K562 (cell line): ENCODE data around the gene AGAP3. TPM values are rescaled to one million over a fixed set of nuclear protein-coding genes. Genes with fewer than 3 reads are reported as not detected.

Experiments used
- ATAC-seq: fragments of 200-7000 bp; cut with Tn5 transposase; 3 replicates; pipeline ENCODE4 v1.9.1; 2020; ENCODE audit warnings: moderate library complexity
- BruUV-seq: library from RNA; stranded (reverse); fragments of 400-500 nt; replicated peaks from 2 replicates; lab custom pipeline; 2021; lab: Mats Ljungman, UMichigan
- CTCF ChIA-PET: fragments of 300-600 bp; formaldehyde crosslinking; extraction: SDS; loops from one replicate; lab custom pipeline; 2021; ENCODE audit warnings: low intra/inter-chr PET ratio; lab: Yijun Ruan, JAX
- POLR2A ChIA-PET: fragments of 300-600, 350-650 bp; sonication (Branson Sonifier 250); formaldehyde crosslinking; extraction: SDS; loops from one replicate; lab custom pipeline; 2021; ENCODE audit warnings: antibody characterized with exemption, inconsistent platforms; lab: Yijun Ruan, JAX
- DNase-seq, 4 experiments: peaks; one replicate each; pipeline versions ENCODE4 v3.0.0 to v3.0.0-alpha.2; 2011 to 2018; ENCODE audit warnings: low spot score in 3 of 4, mixed read lengths in 3 of 4; ENCODE audit errors: extremely low read depth in 1 of 4
- FAIRE-seq: peaks from 2 replicates; lab custom pipeline; 2011; peaks lifted over from hg19 to GRCh38; lab: Jason Lieb, UNC
- H2AFZ ChIP-seq: 2 replicates; pipeline ENCODE4 v1.6.0; 2011; ENCODE audit warnings: low read depth, low read length, control low read depth, inconsistent platforms
- H3K27ac ChIP-seq: fragments of 200-600 bp; 3 replicates; pipeline ENCODE4 v1.8.0; 2011; ENCODE audit warnings: low read depth, mild to moderate bottlenecking, control low read depth, inconsistent platforms, low read length, moderate library complexity, mixed read lengths; ENCODE audit errors: extremely low read depth
- H3K27me3 ChIP-seq, 2 experiments: fragments of 300-600 bp in 1 of 2; 2 replicates in 1 of 2; 3 replicates in 1 of 2; pipeline versions ENCODE4 v1.6.0 to v1.8.0; 2011; ENCODE audit warnings: inconsistent platforms in 2 of 2, low read length in 2 of 2, mild to moderate bottlenecking in 1 of 2, mixed read lengths in 1 of 2, moderate library complexity in 1 of 2; ENCODE audit not compliant: control insufficient read depth in 2 of 2, insufficient read depth in 2 of 2
- H3K36me3 ChIP-seq: fragments of 300-600 bp; 3 replicates; pipeline ENCODE4 v1.8.0; 2011; ENCODE audit warnings: mild to moderate bottlenecking, low read length, inconsistent platforms; ENCODE audit not compliant: control insufficient read depth, insufficient read depth
- H3K4me1 ChIP-seq, 2 experiments: fragments of 200-600 bp in 1 of 2; replicated peaks in 1 of 2; 2 replicates in 1 of 2; 3 replicates in 1 of 2; pipeline versions ENCODE4 v1.5.1 to v1.8.0; 2011; ENCODE audit warnings: inconsistent platforms in 2 of 2, low read length in 2 of 2, mild to moderate bottlenecking in 1 of 2, mixed read lengths in 1 of 2, moderate library complexity in 1 of 2; ENCODE audit not compliant: control insufficient read depth in 2 of 2, insufficient read depth in 2 of 2
- H3K4me2 ChIP-seq: 2 replicates; pipeline ENCODE4 v1.6.1; 2011; ENCODE audit warnings: low read length, control low read depth, inconsistent platforms, mixed read lengths; ENCODE audit not compliant: insufficient read depth
- H3K4me3 ChIP-seq: fragments of 200-600 bp; sonication (generic), shearing (Covaris generic); 2 replicates; pipeline ENCODE4 v1.5.1; 2016; ENCODE audit warnings: control low read depth, inconsistent platforms
- H3K79me2 ChIP-seq: fragments of 200-600 bp; 3 replicates; pipeline ENCODE4 v1.8.0; 2011; ENCODE audit warnings: low read length, inconsistent platforms; ENCODE audit not compliant: control insufficient read depth, insufficient read depth
- H3K9ac ChIP-seq, 2 experiments: 2 replicates each; pipeline versions ENCODE4 v1.6.0 to v1.6.1; 2011; ENCODE audit warnings: low read depth in 2 of 2, low read length in 2 of 2, control low read depth in 1 of 2, inconsistent platforms in 1 of 2, mild to moderate bottlenecking in 1 of 2, mixed read lengths in 1 of 2; ENCODE audit not compliant: insufficient read depth in 1 of 2
- H3K9me1 ChIP-seq: one replicate; pipeline ENCODE4 v1.6.0; 2011; ENCODE audit warnings: inconsistent platforms, mild to moderate bottlenecking, low read length, moderate library complexity; ENCODE audit not compliant: control insufficient read depth, insufficient read depth
- H3K9me3 ChIP-seq: replicated peaks from 2 replicates; pipeline ENCODE4 v1.5.1; 2011; ENCODE audit warnings: low read depth, low read length, inconsistent platforms; ENCODE audit not compliant: control insufficient read depth, insufficient read depth
- H4K20me1 ChIP-seq: replicated peaks from 2 replicates; pipeline ENCODE4 v1.6.1; 2011; ENCODE audit warnings: low read length, inconsistent platforms, mixed read lengths; ENCODE audit not compliant: control insufficient read depth, insufficient read depth
- CGGBP1 ChIP-seq: fragments of 250-450 bp; sonication (Bioruptor Pico); IDR thresholded peaks from 2 replicates; pipeline ENCODE4 v1.9.0; 2021; ENCODE audit warnings: mild to moderate bottlenecking
- CXXC5 ChIP-seq: fragments of 250-450 bp; sonication (Bioruptor Pico); IDR thresholded peaks from 2 replicates; pipeline ENCODE4 v1.8.0; 2022; ENCODE audit warnings: inconsistent platforms, mild to moderate bottlenecking, moderate library complexity
- E2F6 ChIP-seq, 2 experiments: IDR thresholded peaks; 2 replicates each; pipeline ENCODE4 v1.6.1; 2011; ENCODE audit warnings: borderline replicate concordance in 1 of 2, control low read depth in 1 of 2, low read depth in 1 of 2, low read length in 1 of 2, mild to moderate bottlenecking in 1 of 2, mixed read lengths in 1 of 2, moderate library complexity in 1 of 2; ENCODE audit not compliant: insufficient read depth in 1 of 2, insufficient read length in 1 of 2, poor library complexity in 1 of 2, severe bottlenecking in 1 of 2; ENCODE audit errors: extremely low read depth in 1 of 2
- HMG20B ChIP-seq: fragments of 250-450 bp; sonication (Bioruptor Pico); IDR thresholded peaks from 2 replicates; pipeline ENCODE4 v1.5.0; 2021; ENCODE audit warnings: mild to moderate bottlenecking
- JUND ChIP-seq, 2 experiments: IDR thresholded peaks; 2 replicates in 1 of 2; 3 replicates in 1 of 2; pipeline ENCODE4 v1.6.1; 2011; ENCODE audit warnings: borderline replicate concordance in 2 of 2, low read depth in 2 of 2, low read length in 2 of 2, improper control_type of control experiment in 1 of 2, missing biosample characterization in 1 of 2, missing genetic modification characterization in 1 of 2, missing genetic modification reagents in 1 of 2
- KHSRP ChIP-seq: fragments of 450-650 bp; IDR thresholded peaks from 2 replicates; pipeline ENCODE4 v1.6.1; 2017
- MTA2 ChIP-seq: fragments of 450-650 bp; IDR thresholded peaks from 2 replicates; pipeline ENCODE4 v1.6.1; 2016; ENCODE audit warnings: low read depth
- MYBL2 ChIP-seq, 2 experiments: fragments of 450-650 bp in 1 of 2; sonication (generic) in 1 of 2; formaldehyde crosslinking in 1 of 2; IDR thresholded peaks; 2 replicates each; pipeline versions ENCODE4 v1.6.1 to v1.8.1; 2017 to 2022; ENCODE audit warnings: borderline replicate concordance in 1 of 2, inconsistent platforms in 1 of 2, low read depth in 1 of 2, mild to moderate bottlenecking in 1 of 2, missing genetic modification reagents in 1 of 2, moderate library complexity in 1 of 2
- POLR2AphosphoS5 ChIP-seq: IDR thresholded peaks from 2 replicates; pipeline ENCODE4 v1.6.1; 2011; ENCODE audit warnings: mild to moderate bottlenecking, low read depth, low read length, moderate library complexity; ENCODE audit not compliant: control insufficient read depth, insufficient read depth
- SREBF1 ChIP-seq: fragments of 150-350 bp; IDR thresholded peaks from 2 replicates; pipeline ENCODE4 v1.6.1; 2014; ENCODE audit warnings: antibody characterized with exemption, low read depth, low read length, borderline replicate concordance
- ZNF347 ChIP-seq: fragments of 450-650 bp; formaldehyde crosslinking; IDR thresholded peaks from 2 replicates; pipeline ENCODE4 v1.4.0; 2020; ENCODE audit warnings: low read depth, mild to moderate bottlenecking, moderate library complexity
- ZNF436 ChIP-seq: fragments of 250-450, 450-650 bp; sonication (Bioruptor Pico); formaldehyde crosslinking; IDR thresholded peaks from 2 replicates; pipeline ENCODE4 v1.7.0; 2020; ENCODE audit warnings: mild to moderate bottlenecking
- ZNF518B ChIP-seq: fragments of 250-450 bp; sonication (Bioruptor Pico); IDR thresholded peaks from 2 replicates; pipeline ENCODE4 v1.5.0; 2021; ENCODE audit warnings: mild to moderate bottlenecking, moderate library complexity
- ZSCAN32 ChIP-seq: fragments of 450-650 bp; formaldehyde crosslinking; IDR thresholded peaks from 2 replicates; pipeline ENCODE4 v1.4.0; 2020; ENCODE audit warnings: mild to moderate bottlenecking, moderate library complexity
- WGBS: fragments of 100-300 bp; shearing (Covaris generic); methylation state at CpG from one replicate; pipeline ENCODE4 v1.1.6; 2016; ENCODE audit warnings: low coverage, mixed read lengths; ENCODE audit not compliant: insufficient coverage; ENCODE audit errors: missing lambda C conversion rate; 5-methylcytosine and 5-hydroxymethylcytosine counted together
- in situ Hi-C: fragments of 300-500 bp; cut with MboI; formaldehyde crosslinking; loops from 4 replicates; pipeline ENCODE4 v1.15.0; 2018; ENCODE audit warnings: inconsistent platforms, mixed read lengths
- intact Hi-C: fragments of 100-400 bp; cut with micrococcal nuclease; formaldehyde crosslinking; loops from 2 replicates; pipeline ENCODE4 v1.14.2; 2022
- polyA plus RNA-seq, 8 experiments: library from polyadenylated mRNA; depleted of rRNA in 4 of 8; stranded (reverse) in 5 of 8; unstranded in 3 of 8; fragments of >200 nt; fragmentation: Nextera tagmentation in 2 of 8; fragmentation: Illumina TruSeq in 1 of 8; extraction: Ambion mirVana in 2 of 8; extraction: Trizol in 1 of 8; gene quantifications; 2 replicates each; pipeline versions ENCODE4 v1.2.1 to v1.2.3, GENCODE V29; 2011 to 2014; ENCODE audit warnings: inconsistent platforms in 1 of 8, missing spikeins in 1 of 8
- total RNA-seq, 7 experiments: library from RNA; depleted of rRNA in 6 of 7; stranded (reverse); fragments of >200 nt in 6 of 7; fragmentation: Illumina TruSeq in 2 of 7; extraction: Trizol in 2 of 7; gene quantifications; 2 replicates each; pipeline versions ENCODE4 v1.2.1 to v1.2.3, GENCODE V29; 2011 to 2021; ENCODE audit warnings: low replicate concordance in 1 of 7

AGAP3 gene
- total and polyA plus RNA-seq, 9 of the 15 experiments (the other 6 are each of a cell fraction or from before 2014, with no cell fraction given): 3.4 to 208 (median 62.2) TPM

GRCh38 chr7:151130741-151131157 is 44.5 kb downstream of the AGAP3 start:
- H4K20me1 ChIP-seq: peaks cover 4% of the 10 kb centered on the region
- in situ Hi-C loops: no loop called here
- H3K36me3 ChIP-seq: peaks cover 95% of the 10 kb centered on the region
- POLR2A ChIA-PET: interaction anchor here (0.6 to 2.0 kb wide), 4 partner anchors 10 to 36 kb away, joined by 3 to 5 read pairs (median 4); no protein-coding TSS in a partner anchor
- no TSS peak for BruUV-seq
- TF ChIP-seq CGGBP1 (CRISPR knock-in tag): no peak
- no peak for TF ChIP-seq ZNF518B (CRISPR knock-in tag)
- TF ChIP-seq SREBF1: no peak
- TF ChIP-seq POLR2AphosphoS5: no peak
- no peak for TF ChIP-seq E2F6 (IDR thresholded peaks at IDR 0.05; ENCODE audit: borderline replicate concordance in 1 of 2, extremely low read depth in 1 of 2, insufficient read depth in 1 of 2, insufficient read length in 1 of 2, low read depth in 1 of 2, low read length in 1 of 2, poor library complexity in 1 of 2, severe bottlenecking in 1 of 2)
- no peak for TF ChIP-seq MYBL2 (IDR thresholded peaks at IDR 0.05; ENCODE audit: low read depth)
- no peak for TF ChIP-seq MYBL2 (CRISPR knock-in tag; IDR thresholded peaks at IDR 0.05; ENCODE audit: borderline replicate concordance)
- TF ChIP-seq HMG20B (CRISPR knock-in tag): no peak
- TF ChIP-seq MTA2: no peak
- no peak for TF ChIP-seq CXXC5 (CRISPR knock-in tag)
- TF ChIP-seq ZNF347 (CRISPR knock-in tag): no peak
- TF ChIP-seq JUND (IDR thresholded peaks at IDR 0.05; ENCODE audit: borderline replicate concordance, low read depth, low read length): no peak
- TF ChIP-seq JUND (tag; IDR thresholded peaks at IDR 0.05; ENCODE audit: borderline replicate concordance, low read depth, low read length): no peak
- no peak for TF ChIP-seq ZNF436
- TF ChIP-seq KHSRP: no peak
- TF ChIP-seq ZSCAN32 (CRISPR knock-in tag): no peak
- TF ChIP-seq, all 486 proteins: peak for 0
- H3K4me2 ChIP-seq: no peak overlapping the region
- no peaks in the 10 kb centered on the region for H3K9me3 ChIP-seq
- CTCF ChIA-PET: interaction anchor here (0.5 kb wide), 1 partner anchor 85 kb away, joined by 3 read pairs; no protein-coding TSS in a partner anchor
- no peak overlapping the region for H3K4me3 ChIP-seq
- no peak overlapping the region for H3K9ac ChIP-seq
- H2AFZ ChIP-seq: no peak overlapping the region
- H3K79me2 ChIP-seq: no peaks in the 10 kb centered on the region
- H3K27me3 ChIP-seq: no peaks in the 10 kb centered on the region; a peak in 1 of 5 replicates
- intact Hi-C loops: no loop called here
- ATAC-seq: no peak
- WGBS: 94% methylated on average over 16 of the region's 17 CpGs
- H3K9me1 ChIP-seq: peaks cover 5% of the 10 kb centered on the region
- FAIRE-seq: no peak
- H3K4me1 ChIP-seq: peaks cover 0 to 16% of the 10 kb centered on the region in 2 experiments; a peak in 1 of 5 replicates
- DNase-seq: no peak
- no peak overlapping the region for H3K27ac ChIP-seq
